Measurements from ENCODE around the gene BTBD9.

The BTBD9 gene

GRCh38 chr6:38508286-38508685, 131.4 kb downstream of the BTBD9 start:
- H3K4me3 ChIP-seq (replicated peaks; ENCODE audit: low read depth, low read length) = no peak overlapping the region
- no peak for TF ChIP-seq CTCF (IDR thresholded peaks at IDR 0.05; ENCODE audit: low read length, missing control alignments)
- no peak for DNase-seq (ENCODE audit: low read depth)

GRCh38 chr6:38507173-38507572, 132.6 kb downstream of the BTBD9 start:
- no peak for TF ChIP-seq CTCF (IDR thresholded peaks at IDR 0.05; ENCODE audit: low read length, missing control alignments)
- DNase-seq (ENCODE audit: low read depth) = no peak
- no peak overlapping the region for H3K4me3 ChIP-seq (replicated peaks; ENCODE audit: low read depth, low read length)

GRCh38 chr6:38505826-38506225, 133.9 kb downstream of the BTBD9 start:
- no peak for DNase-seq (ENCODE audit: low read depth)

GRCh38 chr6:38504996-38505395, 134.7 kb downstream of the BTBD9 start:
- H3K4me3 ChIP-seq (replicated peaks; ENCODE audit: low read depth, low read length) = no peak overlapping the region
- DNase-seq (ENCODE audit: low read depth) = no peak
- no peak for TF ChIP-seq CTCF (IDR thresholded peaks at IDR 0.05; ENCODE audit: low read length, missing control alignments)

More at GRCh38 chr6:38505826-38506225, 133.9 kb downstream of the BTBD9 start:
- no peak overlapping the region for H3K4me3 ChIP-seq (replicated peaks; ENCODE audit: low read depth, low read length)
- no peak for TF ChIP-seq CTCF (IDR thresholded peaks at IDR 0.05; ENCODE audit: low read length, missing control alignments)

- H3K4me3 ChIP-seq (replicated peaks; ENCODE audit: low read depth, low read length) = no peak overlapping the region
- DNase-seq (ENCODE audit: low read depth) = no peak
- no peak for TF ChIP-seq CTCF (IDR thresholded peaks at IDR 0.05; ENCODE audit: low read length, missing control alignments)
Observed at GRCh38 chr6:38503960-38504682, 135.6 kb downstream of the BTBD9 start.

- H3K4me3 ChIP-seq (replicated peaks; ENCODE audit: low read depth, low read length) = no peak overlapping the region
- no peak for TF ChIP-seq CTCF (IDR thresholded peaks at IDR 0.05; ENCODE audit: low read length, missing control alignments)
Observed at GRCh38 chr6:38503032-38503773, 136.5 kb downstream of the BTBD9 start.

More at GRCh38 chr6:38503032-38503773, 136.5 kb downstream of the BTBD9 start:
- no peak for DNase-seq (ENCODE audit: low read depth)

Data from fibroblast of pulmonary artery (primary cell).